ENCODE measurements around the gene MACROD2.
A peak's percentile ranks its signal among the peaks of the same experiment; 100 is the strongest.

DNA sequence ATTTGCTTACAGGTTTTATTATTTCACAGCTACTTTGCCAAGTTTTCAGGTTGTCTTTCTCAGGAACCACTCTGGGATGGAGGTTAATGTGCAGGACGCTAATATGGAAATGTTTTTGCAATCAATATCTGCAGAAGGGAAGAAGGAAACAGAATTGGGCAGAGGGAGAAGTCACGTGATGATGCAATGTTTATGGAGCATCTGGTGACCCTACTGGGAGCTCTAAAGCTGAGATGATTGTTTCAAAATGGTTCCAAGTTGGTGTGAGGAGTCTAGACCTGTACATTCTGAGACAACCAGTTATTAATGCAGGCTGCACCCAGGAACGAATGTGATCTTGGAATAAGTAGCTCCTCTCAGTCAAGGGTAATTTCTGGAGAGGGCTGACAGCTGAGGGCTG, 1247.5 kb downstream of the MACROD2 start:
- TF ChIP-seq RAD21 (IDR thresholded peaks at IDR 0.05; ENCODE audit: low read length), result no peak
- TF ChIP-seq, protein P1, sequence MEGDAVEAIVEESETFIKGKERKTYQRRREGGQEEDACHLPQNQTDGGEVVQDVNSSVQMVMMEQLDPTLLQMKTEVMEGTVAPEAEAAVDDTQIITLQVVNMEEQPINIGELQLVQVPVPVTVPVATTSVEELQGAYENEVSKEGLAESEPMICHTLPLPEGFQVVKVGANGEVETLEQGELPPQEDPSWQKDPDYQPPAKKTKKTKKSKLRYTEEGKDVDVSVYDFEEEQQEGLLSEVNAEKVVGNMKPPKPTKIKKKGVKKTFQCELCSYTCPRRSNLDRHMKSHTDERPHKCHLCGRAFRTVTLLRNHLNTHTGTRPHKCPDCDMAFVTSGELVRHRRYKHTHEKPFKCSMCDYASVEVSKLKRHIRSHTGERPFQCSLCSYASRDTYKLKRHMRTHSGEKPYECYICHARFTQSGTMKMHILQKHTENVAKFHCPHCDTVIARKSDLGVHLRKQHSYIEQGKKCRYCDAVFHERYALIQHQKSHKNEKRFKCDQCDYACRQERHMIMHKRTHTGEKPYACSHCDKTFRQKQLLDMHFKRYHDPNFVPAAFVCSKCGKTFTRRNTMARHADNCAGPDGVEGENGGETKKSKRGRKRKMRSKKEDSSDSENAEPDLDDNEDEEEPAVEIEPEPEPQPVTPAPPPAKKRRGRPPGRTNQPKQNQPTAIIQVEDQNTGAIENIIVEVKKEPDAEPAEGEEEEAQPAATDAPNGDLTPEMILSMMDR (conservative IDR thresholded peaks at IDR 0.05; ENCODE audit: low read depth, low read length), result no peak
- no peak for TF ChIP-seq RCOR1 (IDR thresholded peaks at IDR 0.05; ENCODE audit: insufficient replicate concordance, low read length)
- TF ChIP-seq FOS (IDR thresholded peaks at IDR 0.05; ENCODE audit: low read depth, low read length), result no peak
- TF ChIP-seq, protein P2, sequence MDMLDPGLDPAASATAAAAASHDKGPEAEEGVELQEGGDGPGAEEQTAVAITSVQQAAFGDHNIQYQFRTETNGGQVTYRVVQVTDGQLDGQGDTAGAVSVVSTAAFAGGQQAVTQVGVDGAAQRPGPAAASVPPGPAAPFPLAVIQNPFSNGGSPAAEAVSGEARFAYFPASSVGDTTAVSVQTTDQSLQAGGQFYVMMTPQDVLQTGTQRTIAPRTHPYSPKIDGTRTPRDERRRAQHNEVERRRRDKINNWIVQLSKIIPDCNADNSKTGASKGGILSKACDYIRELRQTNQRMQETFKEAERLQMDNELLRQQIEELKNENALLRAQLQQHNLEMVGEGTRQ (IDR thresholded peaks at IDR 0.05; ENCODE audit: low read depth, low read length), result no peak
- peak; percentile 35; the same call in 1 of the 2 replicates for TF ChIP-seq CEBPB (IDR thresholded peaks at IDR 0.05; ENCODE audit: low read depth, low read length)

Measured in IMR-90 (cell line).